ENCODE measurements around the gene BBLN. TPM values are rescaled to one million over a fixed set of nuclear protein-coding genes. Genes with fewer than 3 reads are reported as not detected.

Gene BBLN
- polyA plus RNA-seq, 1 donor from 2014 or later: 330 TPM

DNA sequence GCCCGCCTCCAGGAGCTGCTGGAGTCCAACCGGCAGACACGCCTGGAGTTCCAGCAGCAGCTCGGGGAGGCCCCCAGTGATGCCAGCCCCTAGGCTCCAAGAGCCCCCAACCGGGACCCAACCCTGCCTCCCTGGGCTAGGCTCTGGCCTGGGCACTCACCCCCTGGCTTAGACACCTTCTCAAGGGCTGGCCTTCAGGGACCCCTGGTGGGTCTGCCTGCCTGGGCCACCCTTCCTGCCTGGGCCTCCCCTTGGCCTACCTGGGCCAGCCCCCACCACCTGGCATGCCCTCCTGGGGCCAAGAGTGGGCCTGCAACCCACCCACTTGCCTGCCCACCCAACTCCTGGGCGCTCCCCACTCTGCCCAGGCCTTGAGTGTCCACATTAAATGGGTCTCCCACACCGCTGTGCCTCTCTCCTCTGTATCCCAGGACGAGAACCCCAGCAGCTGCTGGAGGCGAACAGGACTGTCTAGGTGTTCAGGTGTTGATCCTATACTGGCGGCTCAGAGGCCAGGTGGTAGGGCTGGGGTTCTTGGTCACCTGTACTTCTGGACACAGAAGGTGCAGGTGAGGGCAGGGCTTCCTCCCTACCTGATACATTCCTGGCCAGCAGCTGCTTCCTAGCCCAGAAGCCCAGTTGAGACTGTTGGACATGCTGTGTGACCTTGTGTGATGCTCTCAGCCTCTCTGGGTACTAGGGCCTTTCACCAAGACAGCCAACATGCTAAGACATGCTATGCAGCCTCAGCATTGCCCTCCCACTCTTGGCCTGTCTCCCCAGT is 3.6 kb downstream of the BBLN start:
- no peak overlapping the region for H2AFZ ChIP-seq (ENCODE audit: low read depth, low read length)
- H3K9me3 ChIP-seq (ENCODE audit: low read length): no peaks in the 10 kb centered on the region
- H3K4me3 ChIP-seq (ENCODE audit: low read length): no peak overlapping the region
- no peaks in the 10 kb centered on the region for H3K79me2 ChIP-seq (replicated peaks; ENCODE audit: insufficient read depth, low read length)
- no peaks in the 10 kb centered on the region for H3K9me2 ChIP-seq (ENCODE audit: insufficient read depth, low read length)
- TF ChIP-seq EZH2 (IDR thresholded peaks at IDR 0.05; ENCODE audit: borderline replicate concordance, insufficient read depth, low read length, poor library complexity, severe bottlenecking) (no peak), RAD21 (conservative IDR thresholded peaks at IDR 0.05) (no peak), SMC3 (conservative IDR thresholded peaks at IDR 0.05; ENCODE audit: poor library complexity) (no peak), REST (IDR thresholded peaks at IDR 0.05; ENCODE audit: borderline replicate concordance) (no peak), MXI1 (conservative IDR thresholded peaks at IDR 0.05; ENCODE audit: poor library complexity, severe bottlenecking) (no peak), TAF1 (IDR thresholded peaks at IDR 0.05; ENCODE audit: low read depth) (no peak)
- TF ChIP-seq, protein P1, sequence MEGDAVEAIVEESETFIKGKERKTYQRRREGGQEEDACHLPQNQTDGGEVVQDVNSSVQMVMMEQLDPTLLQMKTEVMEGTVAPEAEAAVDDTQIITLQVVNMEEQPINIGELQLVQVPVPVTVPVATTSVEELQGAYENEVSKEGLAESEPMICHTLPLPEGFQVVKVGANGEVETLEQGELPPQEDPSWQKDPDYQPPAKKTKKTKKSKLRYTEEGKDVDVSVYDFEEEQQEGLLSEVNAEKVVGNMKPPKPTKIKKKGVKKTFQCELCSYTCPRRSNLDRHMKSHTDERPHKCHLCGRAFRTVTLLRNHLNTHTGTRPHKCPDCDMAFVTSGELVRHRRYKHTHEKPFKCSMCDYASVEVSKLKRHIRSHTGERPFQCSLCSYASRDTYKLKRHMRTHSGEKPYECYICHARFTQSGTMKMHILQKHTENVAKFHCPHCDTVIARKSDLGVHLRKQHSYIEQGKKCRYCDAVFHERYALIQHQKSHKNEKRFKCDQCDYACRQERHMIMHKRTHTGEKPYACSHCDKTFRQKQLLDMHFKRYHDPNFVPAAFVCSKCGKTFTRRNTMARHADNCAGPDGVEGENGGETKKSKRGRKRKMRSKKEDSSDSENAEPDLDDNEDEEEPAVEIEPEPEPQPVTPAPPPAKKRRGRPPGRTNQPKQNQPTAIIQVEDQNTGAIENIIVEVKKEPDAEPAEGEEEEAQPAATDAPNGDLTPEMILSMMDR (IDR thresholded peaks at IDR 0.05; ENCODE audit: poor library complexity, severe bottlenecking): no peak
- no peaks in the 10 kb centered on the region for H3F3A ChIP-seq (ENCODE audit: insufficient read depth, low read length, poor library complexity, severe bottlenecking)
- no peaks in the 10 kb centered on the region for H3K27me3 ChIP-seq (ENCODE audit: insufficient read depth, low read depth, low read length)
- H3K9ac ChIP-seq (ENCODE audit: low read length): no peak overlapping the region
- peaks cover 3% of the 10 kb centered on the region for H3K36me3 ChIP-seq (ENCODE audit: insufficient read depth, low read length)
- no peak overlapping the region for H3K4me2 ChIP-seq (ENCODE audit: low read length)
- H4K20me1 ChIP-seq (ENCODE audit: insufficient read depth): no peaks in the 10 kb centered on the region
- no peak overlapping the region for H3K27ac ChIP-seq (ENCODE audit: low read length)

DNA sequence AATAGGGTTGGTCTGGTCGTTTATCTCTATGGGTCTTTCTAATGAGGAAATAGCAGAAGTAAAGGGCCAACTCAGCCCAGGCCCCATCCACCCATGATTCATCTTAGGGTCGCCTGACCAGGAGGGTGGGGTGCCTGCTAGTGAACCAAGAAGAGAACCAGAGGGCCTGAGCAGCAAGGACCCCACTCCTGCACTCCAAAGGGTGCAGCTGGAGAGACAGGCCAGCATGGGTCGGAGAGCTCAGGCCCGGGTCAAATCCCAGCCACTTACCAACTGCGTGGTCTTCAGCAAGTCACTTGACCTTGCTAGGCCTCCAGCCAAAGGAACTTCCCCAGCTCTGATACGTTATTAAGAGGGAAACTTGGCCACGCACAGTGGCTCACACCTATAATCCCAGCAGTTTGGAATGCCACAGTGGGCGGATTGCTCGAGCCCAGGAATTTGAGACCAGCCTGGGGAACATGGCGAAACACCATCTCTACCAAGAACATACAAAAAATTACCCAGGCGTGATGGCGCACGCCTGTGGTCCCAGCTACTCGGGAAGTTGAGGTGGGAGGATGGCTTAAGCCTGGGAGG is 4.3 kb downstream of the BBLN start:
- no peak overlapping the region for H2AFZ ChIP-seq (ENCODE audit: low read depth, low read length)
- no peaks in the 10 kb centered on the region for H3K27me3 ChIP-seq (ENCODE audit: insufficient read depth, low read depth, low read length)
- H3K79me2 ChIP-seq (replicated peaks; ENCODE audit: insufficient read depth, low read length): no peaks in the 10 kb centered on the region
- H3K4me2 ChIP-seq (ENCODE audit: low read length): no peak overlapping the region
- no peaks in the 10 kb centered on the region for H3K9me2 ChIP-seq (ENCODE audit: insufficient read depth, low read length)
- H3F3A ChIP-seq (ENCODE audit: insufficient read depth, low read length, poor library complexity, severe bottlenecking): no peaks in the 10 kb centered on the region
- no peaks in the 10 kb centered on the region for H4K20me1 ChIP-seq (ENCODE audit: insufficient read depth)
- H3K4me3 ChIP-seq (ENCODE audit: low read length): no peak overlapping the region
- H3K36me3 ChIP-seq (ENCODE audit: insufficient read depth, low read length): peaks cover 3% of the 10 kb centered on the region
- no peak for TF ChIP-seq MXI1 (conservative IDR thresholded peaks at IDR 0.05; ENCODE audit: poor library complexity, severe bottlenecking)
- TF ChIP-seq EZH2 (IDR thresholded peaks at IDR 0.05; ENCODE audit: borderline replicate concordance, insufficient read depth, low read length, poor library complexity, severe bottlenecking): no peak
- TF ChIP-seq TAF1 (IDR thresholded peaks at IDR 0.05; ENCODE audit: low read depth): no peak
- TF ChIP-seq RAD21 (conservative IDR thresholded peaks at IDR 0.05): no peak
- TF ChIP-seq SMC3 (conservative IDR thresholded peaks at IDR 0.05; ENCODE audit: poor library complexity): no peak
- TF ChIP-seq, protein P1 (IDR thresholded peaks at IDR 0.05; ENCODE audit: poor library complexity, severe bottlenecking): no peak
- no peak for TF ChIP-seq REST (IDR thresholded peaks at IDR 0.05; ENCODE audit: borderline replicate concordance)
- TF ChIP-seq POLR2AphosphoS5 (IDR thresholded peaks at IDR 0.05): no peak
- no peak for TF ChIP-seq EP300 (conservative IDR thresholded peaks at IDR 0.05; ENCODE audit: poor library complexity, severe bottlenecking)
- no peak overlapping the region for H3K27ac ChIP-seq (ENCODE audit: low read length)
- H3K9me3 ChIP-seq (ENCODE audit: low read length): no peaks in the 10 kb centered on the region
- H3K9ac ChIP-seq (ENCODE audit: low read length): no peak overlapping the region

All from neural cell (in vitro differentiated cells).